ENCODE measurements around the gene NAPG.
A peak's percentile ranks its signal among the peaks of the same experiment; 100 is the strongest.
"Not testable (repeated sequence)": the region's sequence is repeated elsewhere in the genome, so short reads cannot be mapped to it uniquely, and the experiment has no call there.

NAPG gene

DNA sequence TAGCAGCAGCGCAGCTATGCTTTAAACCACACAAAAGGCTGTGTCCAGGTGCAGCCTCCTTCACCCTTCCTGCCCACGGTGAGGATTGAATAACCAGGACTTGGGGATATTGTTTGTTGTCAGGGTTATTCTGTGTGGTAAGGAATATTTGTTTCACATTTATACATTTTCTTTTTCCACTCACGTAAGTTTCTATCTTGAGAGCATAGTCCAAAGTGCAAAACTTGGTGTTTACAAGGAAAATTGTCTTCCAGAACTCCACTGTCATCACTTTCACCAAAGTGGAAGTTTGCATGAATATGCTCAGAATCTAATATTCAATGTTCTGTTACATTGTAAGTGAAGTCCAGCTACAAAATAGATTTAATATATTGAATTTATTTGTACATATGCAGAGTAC lies 26.4 kb downstream of the NAPG start:
- DNase-seq, result no peak

DNA sequence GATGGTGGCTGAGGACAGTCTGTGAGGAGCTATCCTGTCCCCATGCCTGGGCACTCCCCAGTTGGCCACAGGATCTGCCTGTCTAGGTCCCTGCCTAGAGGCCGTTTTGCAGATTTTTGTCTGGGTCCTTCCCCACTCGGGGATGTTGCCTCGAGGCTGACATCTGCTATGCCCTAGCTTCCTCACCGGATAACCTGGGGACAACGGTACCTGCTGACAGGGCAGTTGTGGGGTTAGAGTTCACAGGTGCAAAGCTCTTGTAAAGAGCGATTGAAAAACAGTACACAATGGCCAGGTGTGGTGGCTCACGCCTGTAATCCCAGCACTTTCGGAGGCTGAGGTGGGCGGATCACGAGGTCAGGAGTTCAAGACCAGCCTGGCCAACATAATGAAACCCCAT lies 30.4 kb downstream of the NAPG start:
- DNase-seq, result not testable (repeated sequence)

DNA sequence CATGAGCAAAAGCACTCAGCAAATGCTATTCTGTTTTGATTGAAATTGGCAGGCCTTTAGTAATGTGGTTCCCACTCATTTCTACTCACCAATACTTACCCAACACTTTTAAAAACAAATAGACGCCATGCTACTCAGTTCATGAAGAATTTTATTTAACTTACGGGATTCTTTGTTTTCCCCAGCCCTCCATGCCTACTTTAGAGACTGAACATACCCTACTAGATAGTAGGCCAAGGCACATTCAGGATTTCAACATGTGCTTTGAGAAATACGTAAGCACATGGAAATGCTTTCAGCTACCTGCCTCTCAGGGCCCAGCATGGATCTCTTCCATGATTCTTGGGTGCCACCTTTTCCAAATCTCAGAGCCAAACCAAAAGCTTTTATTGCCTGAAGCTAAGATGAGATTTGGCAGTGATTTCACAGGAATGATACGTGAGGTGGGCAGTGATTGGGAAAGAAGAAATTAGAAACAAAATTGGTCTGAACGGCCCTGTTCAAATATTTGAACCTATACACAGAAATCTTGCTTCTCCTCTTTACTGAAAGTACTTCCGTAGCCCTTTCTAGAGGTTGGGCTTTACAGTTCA lies 31.4 kb downstream of the NAPG start:
- no peak for DNase-seq

- no peak for DNase-seq
These were observed 32.6 kb downstream of the NAPG start for GRCh38 chr18:10558243-10558966.

DNA sequence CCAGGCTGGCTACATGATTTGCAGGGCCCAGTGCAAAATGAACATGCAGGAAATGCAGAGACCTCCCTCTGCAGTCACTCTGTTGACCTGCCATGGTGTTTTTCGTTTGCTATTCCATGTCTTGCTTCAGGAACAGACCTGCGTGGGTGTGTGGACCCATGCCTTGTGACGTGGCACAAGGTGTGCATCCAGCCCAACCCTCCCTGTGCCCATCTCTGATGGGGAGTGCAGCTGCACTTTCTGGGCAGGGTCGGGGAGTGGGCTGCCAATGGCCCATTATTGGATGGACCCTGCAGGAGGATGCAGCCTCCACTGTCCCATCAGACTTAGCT lies 33.1 kb downstream of the NAPG start:
- no peak for DNase-seq

- DNase-seq, result peak; percentile 0
These were observed 34.0 kb downstream of the NAPG start for GRCh38 chr18:10559553-10560451.

GRCh38 chr18:10560452-10561045 lies 34.7 kb downstream of the NAPG start:
- peak; percentile 32 for DNase-seq

GRCh38 chr18:10562773-10563160 lies 36.9 kb downstream of the NAPG start:
- DNase-seq, result no peak

DNA sequence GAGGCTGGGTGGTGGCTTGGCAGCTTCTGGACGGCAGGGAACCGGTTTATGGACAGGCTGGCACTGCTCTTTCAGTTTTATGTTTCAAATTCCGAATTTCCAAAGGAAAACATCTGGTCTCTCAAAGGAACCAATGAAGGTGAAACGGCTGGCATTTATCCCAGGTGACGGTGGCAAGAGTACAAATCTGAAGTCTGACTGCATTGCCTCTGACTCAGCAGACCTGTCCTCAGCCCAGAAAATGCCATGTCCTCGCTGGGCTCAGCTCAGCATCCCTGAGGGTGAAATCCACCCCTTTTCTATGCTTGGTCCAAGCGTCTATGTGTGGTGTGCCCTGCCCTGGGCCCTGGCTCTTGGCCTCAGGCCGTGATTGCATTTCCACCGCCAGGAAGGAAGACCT lies 38.1 kb downstream of the NAPG start:
- no peak for DNase-seq

- DNase-seq, result no peak
These were observed 39.3 kb downstream of the NAPG start for GRCh38 chr18:10564975-10565773.

DNA sequence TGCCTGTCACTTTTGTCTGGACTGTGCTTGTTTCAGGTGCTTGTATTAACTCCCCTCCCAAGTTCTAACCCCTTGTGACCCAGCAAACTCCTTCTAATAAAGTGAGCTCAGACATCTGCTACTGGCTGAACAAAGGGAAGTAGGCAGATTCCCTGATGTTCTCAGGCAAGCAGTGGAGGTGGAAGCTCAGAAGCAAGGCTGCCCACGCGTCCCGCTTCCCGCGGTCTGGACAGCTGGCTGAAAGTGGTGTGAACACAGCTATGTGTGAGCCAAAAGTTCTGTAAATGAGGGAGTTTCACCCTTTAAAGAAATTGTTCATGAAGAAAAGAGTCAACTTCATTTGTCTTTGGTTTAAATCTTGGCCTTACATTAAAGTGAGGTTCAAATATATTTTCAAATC lies 40.0 kb downstream of the NAPG start:
- no peak for DNase-seq

GRCh38 chr18:10566390-10566789 lies 40.6 kb downstream of the NAPG start:
- no peak for DNase-seq

- not testable (repeated sequence) for DNase-seq
These were observed 44.1 kb downstream of the NAPG start for GRCh38 chr18:10569941-10570340.

DNA sequence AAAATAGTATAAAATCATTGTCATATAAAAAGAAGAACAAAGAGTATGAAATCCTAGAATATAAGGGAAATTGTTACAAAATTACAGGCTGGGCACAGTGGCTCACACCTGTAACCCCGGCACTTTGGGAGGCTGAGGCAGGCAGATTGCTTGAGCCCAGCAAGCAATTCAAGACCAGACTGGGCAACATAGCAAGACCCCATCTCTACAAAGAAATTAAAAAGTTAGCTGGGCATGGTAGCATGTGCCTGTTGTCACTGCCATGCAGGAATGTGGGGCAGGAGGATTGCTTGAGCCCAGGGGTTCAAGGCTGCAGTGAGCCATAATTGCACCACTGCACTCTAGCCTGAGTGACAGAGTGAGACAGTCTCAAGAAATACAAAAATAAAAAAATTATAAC lies 44.8 kb downstream of the NAPG start:
- no peak for DNase-seq

DNA sequence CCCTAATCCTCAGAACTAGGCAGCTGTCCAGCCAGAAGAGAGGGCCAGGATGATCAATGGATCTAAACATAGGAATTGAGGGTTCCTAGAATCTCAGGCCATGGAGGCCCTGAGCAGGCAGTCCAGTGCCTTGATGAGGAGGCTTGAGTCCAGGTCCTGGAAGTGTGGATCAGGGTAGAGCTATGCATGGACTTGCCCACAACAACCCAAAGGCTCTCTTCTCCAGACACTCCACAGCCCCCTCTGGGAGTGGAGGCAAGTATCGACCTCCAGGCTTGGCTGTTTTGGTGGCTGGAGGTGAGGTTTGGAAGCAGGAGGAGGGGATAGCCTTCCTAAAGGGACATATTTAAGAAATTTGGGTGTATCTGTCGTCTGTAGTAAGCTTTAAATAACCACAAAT lies 45.7 kb downstream of the NAPG start:
- DNase-seq, result no peak

DNA sequence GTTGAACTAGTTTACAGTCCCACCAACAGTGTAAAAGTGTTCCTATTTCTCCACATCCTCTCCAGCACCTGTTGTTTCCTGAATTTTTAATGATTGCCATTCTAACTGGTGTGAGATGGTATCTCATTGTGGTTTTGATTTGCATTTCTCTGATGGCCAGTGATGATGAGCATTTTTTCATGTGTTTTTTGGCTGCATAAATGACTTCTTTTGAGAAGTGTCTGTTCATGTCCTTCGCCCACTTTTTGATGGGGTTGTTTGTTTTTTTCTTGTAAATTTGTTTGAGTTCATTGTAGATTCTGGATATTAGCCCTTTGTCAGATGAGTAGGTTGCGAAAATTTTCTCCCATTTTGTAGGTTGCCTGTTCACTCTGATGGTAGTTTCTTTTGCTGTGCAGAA lies 47.4 kb downstream of the NAPG start:
- not testable (repeated sequence) for DNase-seq

DNA sequence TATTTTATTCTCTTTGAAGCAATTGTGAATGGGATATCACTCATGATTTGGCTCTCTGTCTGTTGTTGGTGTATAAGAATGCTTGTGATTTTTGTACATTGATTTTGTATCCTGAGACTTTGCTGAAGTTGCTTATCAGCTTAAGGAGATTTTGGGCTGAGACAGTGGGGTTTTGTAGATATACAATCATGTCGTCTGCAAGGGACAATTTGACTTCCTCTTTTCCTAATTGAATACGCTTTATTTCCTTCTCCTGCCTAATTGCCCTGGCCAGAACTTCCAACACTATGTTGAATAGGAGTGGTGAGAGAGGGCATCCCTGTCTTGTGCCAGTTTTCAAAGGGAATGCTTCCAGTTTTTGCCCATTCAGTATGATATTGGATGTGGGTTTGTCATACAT lies 48.6 kb downstream of the NAPG start:
- not testable (repeated sequence) for DNase-seq

DNA sequence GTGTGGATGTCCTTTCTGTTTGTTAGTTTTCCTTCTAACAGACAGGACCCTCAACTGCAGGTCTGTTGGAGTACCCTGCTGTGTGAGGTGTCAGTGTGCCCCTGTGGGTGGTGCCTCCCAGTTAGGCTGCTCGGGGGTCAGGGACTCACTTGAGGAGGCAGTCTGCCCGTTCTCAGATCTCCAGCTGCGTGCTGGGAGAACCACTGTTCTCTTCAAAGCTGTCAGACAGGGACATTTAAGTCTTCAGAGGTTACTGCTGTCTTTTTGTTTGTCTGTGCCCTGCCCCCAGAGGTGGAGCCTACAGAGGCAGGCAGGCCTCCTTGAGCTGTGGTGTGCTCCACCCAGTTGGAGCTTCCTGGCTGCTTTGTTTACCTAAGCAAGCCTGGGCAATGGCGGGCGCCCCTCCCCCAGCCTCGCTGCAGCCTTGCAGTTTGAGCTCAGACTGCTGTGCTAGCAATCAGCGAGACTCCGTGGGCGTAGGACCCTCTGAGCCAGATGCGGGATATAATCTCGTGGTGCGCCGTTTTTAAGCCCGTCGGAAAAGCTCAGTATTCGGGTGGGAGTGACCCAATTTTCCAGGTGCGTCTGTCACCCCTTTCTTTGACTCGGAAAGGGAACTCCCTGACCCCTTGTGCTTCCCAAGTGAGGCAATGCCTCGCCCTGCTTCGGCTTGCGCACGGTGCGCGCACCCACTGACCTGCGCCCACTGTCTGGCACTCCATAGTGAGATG lies 52.2 kb downstream of the NAPG start:
- not testable (repeated sequence) for DNase-seq

DNA sequence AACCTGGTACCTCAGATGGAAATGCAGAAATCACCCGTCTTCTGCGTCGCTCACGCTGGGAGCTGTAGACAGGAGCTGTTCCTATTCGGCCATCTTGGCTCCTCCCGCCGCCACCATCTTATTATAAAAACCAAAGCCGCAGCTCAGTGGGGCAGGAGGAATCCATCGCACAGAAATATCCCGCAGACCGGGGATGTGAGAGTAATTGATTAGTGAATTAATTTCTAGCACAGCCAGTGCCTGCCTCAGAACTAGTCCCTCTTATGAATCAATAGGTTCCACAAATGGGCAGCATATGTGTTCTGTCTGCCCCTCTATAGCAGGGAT lies 52.7 kb downstream of the NAPG start:
- DNase-seq, result not testable (repeated sequence)

DNA sequence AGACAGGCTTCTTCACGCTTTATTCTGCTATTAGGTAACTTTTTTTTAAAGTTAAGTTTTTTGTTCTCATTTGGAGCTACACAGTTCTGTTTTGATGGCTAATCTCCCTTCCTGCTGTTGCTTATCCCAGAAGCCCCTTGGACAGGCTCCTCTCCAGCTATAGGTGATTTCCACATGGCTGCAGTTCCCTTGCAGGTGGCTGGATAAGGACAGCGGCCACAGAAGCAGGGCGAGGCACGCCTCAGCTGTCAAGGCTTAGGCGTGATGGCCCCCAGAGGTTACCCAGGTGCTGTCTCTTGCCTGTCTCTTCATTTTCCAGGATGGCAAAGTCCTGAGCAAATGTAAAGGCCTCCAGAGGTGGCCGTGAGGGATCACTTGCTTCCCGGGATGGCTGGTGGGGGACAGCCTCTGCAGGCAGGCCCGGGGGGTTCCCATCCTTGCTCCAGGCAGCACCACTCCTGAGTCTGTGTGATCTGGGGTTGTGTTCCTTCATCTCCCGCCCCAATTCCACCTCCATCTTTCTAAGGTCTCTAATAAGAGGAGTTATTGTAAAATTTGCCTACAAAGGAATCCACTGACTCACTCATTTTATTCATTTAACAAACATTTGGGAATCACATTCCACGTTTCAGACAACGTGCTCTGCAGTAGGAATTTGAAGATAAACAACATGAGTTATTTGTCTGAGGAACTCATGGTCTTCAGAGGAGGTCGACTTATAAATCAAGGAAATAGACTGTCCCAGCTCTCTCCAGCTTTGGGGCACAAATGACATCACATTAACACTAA lies 53.4 kb downstream of the NAPG start:
- no peak for DNase-seq

DNA sequence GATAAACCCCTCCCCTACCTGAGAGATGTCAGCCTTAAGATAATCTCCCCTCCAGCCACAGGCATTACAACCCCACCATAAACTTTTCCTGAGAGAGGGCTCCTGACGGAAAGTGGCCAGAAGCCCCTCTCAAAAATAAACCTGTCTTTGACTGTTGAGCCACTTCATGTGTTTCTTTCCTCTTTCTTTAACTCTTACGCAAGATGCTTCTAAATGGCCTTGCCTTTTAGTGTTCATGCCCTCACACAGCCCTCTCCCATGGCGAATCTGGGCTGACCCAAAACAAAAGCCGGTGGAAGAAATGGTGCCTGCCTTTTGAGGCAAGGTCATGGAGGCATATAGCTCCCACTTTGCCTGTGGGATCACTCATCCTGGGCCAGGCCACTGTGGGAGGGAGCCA lies 54.4 kb downstream of the NAPG start:
- DNase-seq, result no peak
